Hepatocyte (in vitro differentiated cells): ENCODE results near the gene MAST3.

ENCODE experiments used
- EZH2 ChIP-seq: fragments of 200-600 bp; sonication (generic); IDR thresholded peaks from 2 replicates; pipeline ENCODE4 v1.6.1; 2016; ENCODE audit warnings: antibody characterized with exemption, mild to moderate bottlenecking, borderline replicate concordance
- TF ChIP-seq, protein P1 (sequence below): fragments of 200-600 bp; sonication (generic); IDR thresholded peaks from 2 replicates; pipeline ENCODE4 v1.5.1; 2016; ENCODE audit warnings: antibody characterized with exemption, mild to moderate bottlenecking; ENCODE audit not compliant: poor library complexity

DNA sequence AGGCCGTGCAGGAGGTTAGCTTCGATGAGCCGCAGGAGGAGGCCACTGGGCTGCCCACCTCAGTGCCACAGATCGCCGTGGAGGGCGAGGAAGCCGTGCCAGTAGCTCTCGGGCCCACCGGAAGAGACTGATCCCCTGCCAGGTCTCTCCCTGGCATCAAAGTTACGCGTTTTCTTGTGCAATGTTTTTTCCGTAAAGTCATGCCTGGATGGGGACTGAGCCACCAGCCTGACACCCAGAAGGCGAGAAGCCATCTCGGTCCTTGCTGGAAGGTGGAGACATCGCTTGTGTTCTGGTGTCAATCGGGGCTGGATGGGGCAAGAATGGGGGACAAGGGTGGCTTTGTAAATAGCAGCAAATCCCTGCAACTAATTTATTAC lies 52.0 kb downstream of the MAST3 start:
- TF ChIP-seq, protein P1, sequence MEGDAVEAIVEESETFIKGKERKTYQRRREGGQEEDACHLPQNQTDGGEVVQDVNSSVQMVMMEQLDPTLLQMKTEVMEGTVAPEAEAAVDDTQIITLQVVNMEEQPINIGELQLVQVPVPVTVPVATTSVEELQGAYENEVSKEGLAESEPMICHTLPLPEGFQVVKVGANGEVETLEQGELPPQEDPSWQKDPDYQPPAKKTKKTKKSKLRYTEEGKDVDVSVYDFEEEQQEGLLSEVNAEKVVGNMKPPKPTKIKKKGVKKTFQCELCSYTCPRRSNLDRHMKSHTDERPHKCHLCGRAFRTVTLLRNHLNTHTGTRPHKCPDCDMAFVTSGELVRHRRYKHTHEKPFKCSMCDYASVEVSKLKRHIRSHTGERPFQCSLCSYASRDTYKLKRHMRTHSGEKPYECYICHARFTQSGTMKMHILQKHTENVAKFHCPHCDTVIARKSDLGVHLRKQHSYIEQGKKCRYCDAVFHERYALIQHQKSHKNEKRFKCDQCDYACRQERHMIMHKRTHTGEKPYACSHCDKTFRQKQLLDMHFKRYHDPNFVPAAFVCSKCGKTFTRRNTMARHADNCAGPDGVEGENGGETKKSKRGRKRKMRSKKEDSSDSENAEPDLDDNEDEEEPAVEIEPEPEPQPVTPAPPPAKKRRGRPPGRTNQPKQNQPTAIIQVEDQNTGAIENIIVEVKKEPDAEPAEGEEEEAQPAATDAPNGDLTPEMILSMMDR, result no peak
- TF ChIP-seq EZH2, result no peak
